ENCODE measurements around the gene SIGLEC15. TPM values are rescaled to one million over a fixed set of nuclear protein-coding genes. Genes with fewer than 3 reads are reported as not detected.

The SIGLEC15 gene
- total and polyA plus RNA-seq, 10 of the 15 experiments (the other 5 are each of a cell fraction or from before 2014, with no cell fraction given): 0.09 to 0.45 TPM; not detected in 8

DNA sequence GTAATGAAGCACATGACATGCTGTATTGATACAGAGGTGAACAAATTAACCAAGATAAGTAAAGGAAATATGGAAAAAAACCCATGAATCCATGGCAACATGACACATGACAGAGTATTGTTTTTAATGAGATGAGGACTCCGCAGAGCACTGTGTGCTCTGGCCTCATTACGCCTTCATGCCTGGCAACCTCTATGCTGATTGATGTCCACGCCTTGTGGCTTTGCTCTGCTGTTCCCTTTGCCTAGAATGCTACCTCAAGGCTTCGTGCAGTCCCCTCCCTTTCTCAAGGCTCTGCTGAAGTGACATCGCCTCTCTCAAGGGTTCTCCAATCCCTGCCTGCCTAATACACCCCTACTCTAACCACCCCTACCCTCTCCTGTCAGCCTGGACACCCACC is 8.4 kb downstream of the SIGLEC15 start:
- Histone ChIP-seq H4K20me1 (ENCODE audit: control insufficient read depth, insufficient read depth) (no peaks in the 10 kb centered on the region), H3K79me2 (ENCODE audit: control insufficient read depth, insufficient read depth, low read length) (no peaks in the 10 kb centered on the region), H3K27me3 (replicated peaks in 1 of 2; ENCODE audit: control insufficient read depth in 2 of 2, insufficient read depth in 2 of 2, low read length in 1 of 2) (peaks cover 0 to 4% of the 10 kb centered on the region in 2 experiments; a peak in 1 of 4 replicates), H2AFZ (ENCODE audit: control insufficient read depth, low read depth, low read length) (no peak overlapping the region), H3K36me3 (ENCODE audit: control insufficient read depth in 2 of 2, insufficient read depth in 2 of 2, low read length in 1 of 2) (no peaks in the 10 kb centered on the region), H3K9ac (ENCODE audit: control insufficient read depth, insufficient read depth, low read length) (no peak overlapping the region), H3K9me3 (replicated peaks; ENCODE audit: control insufficient read depth, insufficient read depth, low read length) (no peaks in the 10 kb centered on the region; the same call in 2 of the 3 replicates), H3K4me2 (ENCODE audit: control insufficient read depth, insufficient read depth) (no peak overlapping the region), H3K4me3 (no peak overlapping the region), H3K27ac (ENCODE audit: control insufficient read depth, insufficient read depth) (no peak overlapping the region), H3K4me1 (ENCODE audit: control insufficient read depth, insufficient read depth, low read length) (no peaks in the 10 kb centered on the region)
- CTCF ChIA-PET: interaction anchor here (0.8 kb wide), 1 partner anchor 46 kb away, joined by 3 read pairs; no protein-coding TSS in a partner anchor
- RAD21 ChIA-PET (ENCODE audit: unreplicated experiment): no interaction called here
- POLR2A ChIA-PET: no interaction called here
- ATAC-seq: peak; percentile 20; the same call in 2 of the 3 replicates
- in situ Hi-C loops (cut with MboI) (no loop called here), intact Hi-C loops (cut with micrococcal nuclease; ENCODE audit: unreplicated experiment) (no loop called here)
- no peak for DNase-seq (ENCODE audit: low read depth, low spot score)
- BruUV-seq (replicated peaks): no TSS peak
- FAIRE-seq: no peak
- 28% methylated on average over 5 of the region's 5 CpGs for WGBS (ENCODE audit: insufficient coverage, insufficient replicate concordance, low lambda C conversion rate, missing lambda C conversion rate)
- SMC1A ChIA-PET (ENCODE audit: uncharacterized antibody, unreplicated experiment): interaction anchor here (0.9 kb wide), 1 partner anchor 46 kb away, joined by 5 read pairs; no protein-coding TSS in a partner anchor
- TF ChIP-seq PAX5 (IDR thresholded peaks at IDR 0.05; ENCODE audit: borderline replicate concordance, low read depth, low read length): no peak
- TF ChIP-seq BACH1 (IDR thresholded peaks at IDR 0.05; ENCODE audit: borderline replicate concordance): no peak
- TF ChIP-seq, protein P1, sequence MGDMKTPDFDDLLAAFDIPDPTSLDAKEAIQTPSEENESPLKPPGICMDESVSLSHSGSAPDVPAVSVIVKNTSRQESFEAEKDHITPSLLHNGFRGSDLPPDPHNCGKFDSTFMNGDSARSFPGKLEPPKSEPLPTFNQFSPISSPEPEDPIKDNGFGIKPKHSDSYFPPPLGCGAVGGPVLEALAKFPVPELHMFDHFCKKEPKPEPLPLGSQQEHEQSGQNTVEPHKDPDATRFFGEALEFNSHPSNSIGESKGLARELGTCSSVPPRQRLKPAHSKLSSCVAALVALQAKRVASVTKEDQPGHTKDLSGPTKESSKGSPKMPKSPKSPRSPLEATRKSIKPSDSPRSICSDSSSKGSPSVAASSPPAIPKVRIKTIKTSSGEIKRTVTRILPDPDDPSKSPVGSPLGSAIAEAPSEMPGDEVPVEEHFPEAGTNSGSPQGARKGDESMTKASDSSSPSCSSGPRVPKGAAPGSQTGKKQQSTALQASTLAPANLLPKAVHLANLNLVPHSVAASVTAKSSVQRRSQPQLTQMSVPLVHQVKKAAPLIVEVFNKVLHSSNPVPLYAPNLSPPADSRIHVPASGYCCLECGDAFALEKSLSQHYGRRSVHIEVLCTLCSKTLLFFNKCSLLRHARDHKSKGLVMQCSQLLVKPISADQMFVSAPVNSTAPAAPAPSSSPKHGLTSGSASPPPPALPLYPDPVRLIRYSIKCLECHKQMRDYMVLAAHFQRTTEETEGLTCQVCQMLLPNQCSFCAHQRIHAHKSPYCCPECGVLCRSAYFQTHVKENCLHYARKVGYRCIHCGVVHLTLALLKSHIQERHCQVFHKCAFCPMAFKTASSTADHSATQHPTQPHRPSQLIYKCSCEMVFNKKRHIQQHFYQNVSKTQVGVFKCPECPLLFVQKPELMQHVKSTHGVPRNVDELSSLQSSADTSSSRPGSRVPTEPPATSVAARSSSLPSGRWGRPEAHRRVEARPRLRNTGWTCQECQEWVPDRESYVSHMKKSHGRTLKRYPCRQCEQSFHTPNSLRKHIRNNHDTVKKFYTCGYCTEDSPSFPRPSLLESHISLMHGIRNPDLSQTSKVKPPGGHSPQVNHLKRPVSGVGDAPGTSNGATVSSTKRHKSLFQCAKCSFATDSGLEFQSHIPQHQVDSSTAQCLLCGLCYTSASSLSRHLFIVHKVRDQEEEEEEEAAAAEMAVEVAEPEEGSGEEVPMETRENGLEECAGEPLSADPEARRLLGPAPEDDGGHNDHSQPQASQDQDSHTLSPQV (IDR thresholded peaks at IDR 0.05): no peak
- TF ChIP-seq HDAC6 (IDR thresholded peaks at IDR 0.05; ENCODE audit: unreplicated experiment): no peak
- TF ChIP-seq ZSCAN29 (IDR thresholded peaks at IDR 0.05): no peak
- no peak for TF ChIP-seq NBN (IDR thresholded peaks at IDR 0.05)
- no peak for TF ChIP-seq SMC3 (IDR thresholded peaks at IDR 0.05; ENCODE audit: borderline replicate concordance, low read length)
- TF ChIP-seq SUZ12 (IDR thresholded peaks at IDR 0.05; ENCODE audit: unreplicated experiment): no peak
- no peak for TF ChIP-seq TCF7 (IDR thresholded peaks at IDR 0.05; ENCODE audit: borderline replicate concordance)
- no peak for TF ChIP-seq ZNF207 (IDR thresholded peaks at IDR 0.05; ENCODE audit: borderline replicate concordance)
- TF ChIP-seq, protein P2, sequence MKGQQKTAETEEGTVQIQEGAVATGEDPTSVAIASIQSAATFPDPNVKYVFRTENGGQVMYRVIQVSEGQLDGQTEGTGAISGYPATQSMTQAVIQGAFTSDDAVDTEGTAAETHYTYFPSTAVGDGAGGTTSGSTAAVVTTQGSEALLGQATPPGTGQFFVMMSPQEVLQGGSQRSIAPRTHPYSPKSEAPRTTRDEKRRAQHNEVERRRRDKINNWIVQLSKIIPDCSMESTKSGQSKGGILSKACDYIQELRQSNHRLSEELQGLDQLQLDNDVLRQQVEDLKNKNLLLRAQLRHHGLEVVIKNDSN (IDR thresholded peaks at IDR 0.05; ENCODE audit: borderline replicate concordance, extremely low read length, insufficient read depth, low read depth, low read length): no peak
- TF ChIP-seq, protein P3, sequence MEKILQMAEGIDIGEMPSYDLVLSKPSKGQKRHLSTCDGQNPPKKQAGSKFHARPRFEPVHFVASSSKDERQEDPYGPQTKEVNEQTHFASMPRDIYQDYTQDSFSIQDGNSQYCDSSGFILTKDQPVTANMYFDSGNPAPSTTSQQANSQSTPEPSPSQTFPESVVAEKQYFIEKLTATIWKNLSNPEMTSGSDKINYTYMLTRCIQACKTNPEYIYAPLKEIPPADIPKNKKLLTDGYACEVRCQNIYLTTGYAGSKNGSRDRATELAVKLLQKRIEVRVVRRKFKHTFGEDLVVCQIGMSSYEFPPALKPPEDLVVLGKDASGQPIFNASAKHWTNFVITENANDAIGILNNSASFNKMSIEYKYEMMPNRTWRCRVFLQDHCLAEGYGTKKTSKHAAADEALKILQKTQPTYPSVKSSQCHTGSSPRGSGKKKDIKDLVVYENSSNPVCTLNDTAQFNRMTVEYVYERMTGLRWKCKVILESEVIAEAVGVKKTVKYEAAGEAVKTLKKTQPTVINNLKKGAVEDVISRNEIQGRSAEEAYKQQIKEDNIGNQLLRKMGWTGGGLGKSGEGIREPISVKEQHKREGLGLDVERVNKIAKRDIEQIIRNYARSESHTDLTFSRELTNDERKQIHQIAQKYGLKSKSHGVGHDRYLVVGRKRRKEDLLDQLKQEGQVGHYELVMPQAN (conservative IDR thresholded peaks at IDR 0.05): no peak
- TF ChIP-seq RUNX3 (IDR thresholded peaks at IDR 0.05; ENCODE audit: low read length): no peak
- TF ChIP-seq TCF3 (IDR thresholded peaks at IDR 0.05; ENCODE audit: borderline replicate concordance, insufficient read depth, low read depth, low read length): no peak
- TF ChIP-seq STAT1 (conservative IDR thresholded peaks at IDR 0.05): no peak
- TF ChIP-seq, protein P4, sequence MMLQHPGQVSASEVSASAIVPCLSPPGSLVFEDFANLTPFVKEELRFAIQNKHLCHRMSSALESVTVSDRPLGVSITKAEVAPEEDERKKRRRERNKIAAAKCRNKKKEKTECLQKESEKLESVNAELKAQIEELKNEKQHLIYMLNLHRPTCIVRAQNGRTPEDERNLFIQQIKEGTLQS (IDR thresholded peaks at IDR 0.05; ENCODE audit: borderline replicate concordance, extremely low read depth, low read depth, low read length): no peak

Data from GM12878 (cell line).